Activated CD8-positive, alpha-beta memory T cell treated with anti-CD3 and anti-CD28 coated beads, Interleukin-2, amount 10 ng/mL, durations not matched to agents 7 days and 5 days (primary cell): Measurements from ENCODE around the gene EFTUD2. TPM values are rescaled to one million over a fixed set of nuclear protein-coding genes. Genes with fewer than 3 reads are reported as not detected.
A peak's percentile ranks its signal among the peaks of the same experiment; 100 is the strongest.

Source experiments
- ATAC-seq: fragments of 150-1000 bp; cut with Tn5 transposase; one replicate; pipeline ENCODE4 v1.10.0; 2021; ENCODE audit warnings: moderate library complexity
- CTCF ChIA-PET: fragments of 350-600 bp; sonication (Branson Sonifier 250); formaldehyde crosslinking; loops from one replicate; lab custom pipeline; 2021; ENCODE audit warnings: antibody characterized with exemption; lab: Charles Lee
- DNase-seq: peaks from one replicate; pipeline ENCODE4 v3.0.0-alpha.2; 2020
- H3K27ac Mint-ChIP-seq: one replicate; pipeline ENCODE4 v1.8.0; 2021; ENCODE audit warnings: mild to moderate bottlenecking, mixed read lengths
- H3K27me3 Mint-ChIP-seq: one replicate; pipeline ENCODE4 v1.8.0; 2021; ENCODE audit warnings: mixed read lengths
- H3K36me3 Mint-ChIP-seq: one replicate; pipeline ENCODE4 v1.8.0; 2021; ENCODE audit warnings: mild to moderate bottlenecking, mixed read lengths
- H3K4me1 Mint-ChIP-seq: one replicate; pipeline ENCODE4 v1.8.0; 2021; ENCODE audit warnings: mixed read lengths
- H3K4me3 Mint-ChIP-seq: one replicate; pipeline ENCODE4 v1.8.0; 2021; ENCODE audit warnings: mild to moderate bottlenecking, moderate library complexity, mixed read lengths
- H3K9me3 Mint-ChIP-seq: one replicate; pipeline ENCODE4 v1.8.0; 2022; ENCODE audit warnings: low read depth, mixed read lengths
- total RNA-seq, 2 experiments: library from RNA; stranded (reverse); gene quantifications; one replicate each; pipeline ENCODE4 v1.2.3, GENCODE V29; 2021

Gene EFTUD2
- total RNA-seq, 2 experiments from 2014 or later = 134 to 178 TPM

DNA sequence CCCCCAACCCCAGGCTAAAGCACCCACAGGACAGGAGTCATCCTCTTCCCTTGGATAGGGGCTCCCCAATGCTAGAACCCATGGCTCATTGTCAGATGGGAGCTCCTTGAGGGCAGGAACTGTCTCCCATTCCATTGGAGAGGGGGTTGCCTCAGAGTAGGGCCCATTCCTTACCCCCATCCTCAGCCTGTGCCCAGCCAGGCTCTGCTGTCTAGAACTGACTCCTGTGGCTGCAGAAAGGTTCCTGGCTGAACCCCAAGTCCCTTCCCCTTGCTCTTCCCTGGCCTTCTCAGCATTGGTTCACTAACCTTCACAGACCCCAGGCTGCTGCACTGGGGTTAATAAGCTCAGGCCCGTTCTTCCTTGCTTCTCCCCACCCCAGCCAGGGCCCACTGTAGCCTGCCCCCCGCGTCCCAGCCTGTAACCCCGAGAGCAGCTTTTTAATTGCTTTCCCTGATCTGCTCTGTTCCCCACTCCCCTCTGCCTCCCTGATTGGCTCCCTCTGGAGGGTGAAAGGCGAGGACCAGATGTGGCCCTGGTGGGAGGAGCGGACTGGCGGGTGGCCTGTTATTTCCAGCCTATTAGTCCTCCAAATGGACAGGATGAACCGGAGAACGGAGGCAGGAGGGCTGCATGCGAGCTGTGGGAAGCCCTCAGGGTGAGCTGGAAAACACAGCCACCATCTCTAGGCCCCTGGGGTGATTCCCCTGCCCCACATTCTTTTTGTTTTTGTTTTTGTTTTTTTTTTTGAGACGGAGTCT, 22.1 kb upstream of the EFTUD2 start:
- Mint-ChIP-seq H3K4me3 (no peak overlapping the region), H3K4me1 (peaks cover 4% of the 10 kb centered on the region), H3K36me3 (peaks cover 4% of the 10 kb centered on the region), H3K27ac (no peak overlapping the region), H3K27me3 (peaks cover 26% of the 10 kb centered on the region), H3K9me3 (no peaks in the 10 kb centered on the region)
- ATAC-seq = no peak
- DNase-seq = no peak
- CTCF ChIA-PET = interaction anchor here (1.0 to 4.4 kb wide), 8 partner anchors 9 to 178 kb away, joined by 3 to 73 read pairs (median 14); partner anchors contain the start of gene EFTUD2

DNA sequence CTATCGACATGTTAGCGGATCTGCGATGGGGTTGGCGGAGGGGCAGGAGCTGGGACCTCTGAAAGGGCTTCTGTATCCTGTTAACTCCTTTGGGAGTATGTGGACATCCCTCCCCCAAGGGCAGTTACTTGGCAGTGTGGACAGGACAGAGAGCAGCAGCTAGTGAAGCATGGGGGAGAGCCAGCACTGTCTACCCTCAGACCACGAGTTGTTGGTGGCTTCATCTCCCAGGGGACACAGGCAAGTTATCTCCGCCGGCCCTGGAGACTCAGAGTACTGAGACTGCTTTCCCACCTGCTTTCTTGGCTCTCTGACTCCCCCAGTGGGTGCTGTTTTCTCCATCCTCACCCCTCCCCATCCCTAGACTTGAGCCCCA, 21.3 kb upstream of the EFTUD2 start:
- ATAC-seq (no peak), DNase-seq (no peak)
- no peaks in the 10 kb centered on the region for H3K9me3 Mint-ChIP-seq
- no peak overlapping the region for H3K27ac Mint-ChIP-seq
- H3K36me3 Mint-ChIP-seq = peaks cover 3% of the 10 kb centered on the region
- no peak overlapping the region for H3K4me3 Mint-ChIP-seq
- peaks cover 26% of the 10 kb centered on the region for H3K27me3 Mint-ChIP-seq
- peaks cover 4% of the 10 kb centered on the region for H3K4me1 Mint-ChIP-seq
- CTCF ChIA-PET = interaction anchor here (0.7 to 4.4 kb wide), 15 partner anchors 10 to 215 kb away, joined by 3 to 73 read pairs (median 5); partner anchors contain the start of genes ACBD4 and EFTUD2

DNA sequence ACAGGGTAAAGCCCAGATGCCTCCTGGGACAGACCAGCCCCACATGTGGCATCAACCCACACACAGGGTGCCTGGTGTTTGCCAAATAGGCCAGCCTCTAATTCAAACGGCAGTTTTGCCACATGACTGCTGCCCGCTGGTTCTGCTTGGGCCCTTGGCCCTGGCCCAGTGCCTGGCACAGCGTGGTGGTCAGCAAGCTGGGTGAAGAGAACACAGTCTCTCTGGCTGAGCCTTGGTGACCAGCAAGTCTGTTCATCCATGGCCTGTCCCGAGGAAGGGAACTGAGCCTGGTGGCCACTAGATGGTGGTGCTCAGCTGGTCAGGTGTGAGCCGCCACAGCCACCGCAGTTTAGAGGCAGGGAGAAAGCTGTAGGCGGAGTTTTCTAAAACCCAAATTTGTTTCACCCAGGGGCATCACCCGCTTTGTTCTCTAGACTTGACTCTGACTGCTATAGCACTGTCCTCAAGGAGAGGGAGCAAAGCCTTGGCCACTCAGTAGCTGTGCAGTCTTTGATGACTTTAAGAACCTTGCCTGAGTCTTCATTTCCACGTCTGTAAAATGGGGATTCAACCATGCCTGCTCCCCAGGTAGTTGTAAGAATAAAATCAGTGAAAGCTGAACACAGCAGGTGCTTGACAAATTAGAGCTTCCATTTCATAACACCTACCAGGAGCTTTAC, 20.8 kb upstream of the EFTUD2 start:
- Mint-ChIP-seq H3K9me3 (no peaks in the 10 kb centered on the region), H3K4me1 (peaks cover 4% of the 10 kb centered on the region), H3K4me3 (no peak overlapping the region), H3K27ac (no peak overlapping the region), H3K27me3 (peaks cover 26% of the 10 kb centered on the region), H3K36me3 (peaks cover 3% of the 10 kb centered on the region)
- ATAC-seq (peak; percentile 85), DNase-seq (peak; percentile 80)
- CTCF ChIA-PET = interaction anchor here (0.7 to 4.4 kb wide), 16 partner anchors 10 to 215 kb away, joined by 3 to 73 read pairs (median 4); partner anchors contain the start of genes ACBD4 and EFTUD2

- Mint-ChIP-seq H3K9me3 (no peaks in the 10 kb centered on the region), H3K27ac (no peak overlapping the region), H3K4me1 (peaks cover 4% of the 10 kb centered on the region), H3K4me3 (no peak overlapping the region), H3K36me3 (no peaks in the 10 kb centered on the region), H3K27me3 (peaks cover 26% of the 10 kb centered on the region)
- ATAC-seq (no peak), DNase-seq (no peak)
- CTCF ChIA-PET = interaction anchor here (1.0 to 4.4 kb wide), 10 partner anchors 9 to 216 kb away, joined by 3 to 73 read pairs (median 14); partner anchors contain the start of genes ACBD4 and EFTUD2
Measured at GRCh38 chr17:44919411-44919810, 20.2 kb upstream of the EFTUD2 start.

DNA sequence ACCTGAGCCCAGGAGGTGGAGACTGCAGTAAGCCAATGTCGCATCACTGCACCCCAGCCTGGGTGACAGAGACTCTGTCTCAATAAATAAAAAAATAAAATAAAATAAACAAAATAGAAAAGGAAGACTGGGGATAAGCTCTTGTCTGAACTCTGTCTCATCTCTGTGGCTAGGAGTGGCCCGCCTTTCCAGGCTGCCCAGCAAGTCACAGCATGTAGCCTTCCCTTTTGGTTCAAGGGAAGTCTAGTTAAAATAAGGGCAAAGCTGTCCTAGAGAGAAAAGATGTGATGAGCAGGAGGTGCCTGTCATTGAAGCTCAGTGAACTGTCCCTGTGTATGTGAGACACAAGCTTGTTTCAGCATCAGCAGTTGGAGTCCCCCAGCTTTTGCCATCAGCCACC, 18.8 kb upstream of the EFTUD2 start:
- DNase-seq = no peak
- Mint-ChIP-seq H3K36me3 (no peaks in the 10 kb centered on the region), H3K27me3 (peaks cover 32% of the 10 kb centered on the region), H3K4me1 (peaks cover 6% of the 10 kb centered on the region), H3K9me3 (no peaks in the 10 kb centered on the region), H3K27ac (no peak overlapping the region), H3K4me3 (no peak overlapping the region)
- CTCF ChIA-PET = interaction anchor here (1.5 to 4.4 kb wide), 6 partner anchors 8 to 217 kb away, joined by 4 to 26 read pairs (median 16); partner anchors contain the start of gene ACBD4
- no peak for ATAC-seq

DNA sequence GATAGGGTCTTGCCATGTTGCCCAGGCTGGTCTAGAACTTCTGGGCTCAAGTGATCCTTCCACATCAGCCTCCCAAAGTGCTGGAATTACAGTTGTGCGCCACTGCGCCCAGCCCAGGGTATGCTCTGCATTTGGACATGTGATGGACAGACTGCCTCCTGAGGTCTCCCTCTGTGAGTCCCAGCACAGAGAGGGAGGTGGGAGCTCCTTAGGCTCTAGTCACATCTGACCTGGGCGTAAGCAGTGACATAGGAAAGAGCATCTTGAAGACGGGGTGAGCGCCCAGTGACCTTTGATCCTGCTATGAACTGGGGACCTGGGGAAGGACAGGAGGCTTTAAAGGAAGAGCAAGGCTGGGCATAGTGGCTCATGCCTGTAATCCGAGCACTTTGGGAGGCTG, 18.2 kb upstream of the EFTUD2 start:
- no peaks in the 10 kb centered on the region for H3K9me3 Mint-ChIP-seq
- peaks cover 6% of the 10 kb centered on the region for H3K4me1 Mint-ChIP-seq
- no peak for ATAC-seq
- no peak overlapping the region for H3K4me3 Mint-ChIP-seq
- CTCF ChIA-PET = interaction anchor here (1.5 to 3.6 kb wide), 3 partner anchors 10 to 218 kb away, joined by 6 to 18 read pairs (median 14); partner anchors contain the start of gene ACBD4
- peaks cover 36% of the 10 kb centered on the region for H3K27me3 Mint-ChIP-seq
- no peaks in the 10 kb centered on the region for H3K36me3 Mint-ChIP-seq
- H3K27ac Mint-ChIP-seq = no peak overlapping the region
- no peak for DNase-seq

DNA sequence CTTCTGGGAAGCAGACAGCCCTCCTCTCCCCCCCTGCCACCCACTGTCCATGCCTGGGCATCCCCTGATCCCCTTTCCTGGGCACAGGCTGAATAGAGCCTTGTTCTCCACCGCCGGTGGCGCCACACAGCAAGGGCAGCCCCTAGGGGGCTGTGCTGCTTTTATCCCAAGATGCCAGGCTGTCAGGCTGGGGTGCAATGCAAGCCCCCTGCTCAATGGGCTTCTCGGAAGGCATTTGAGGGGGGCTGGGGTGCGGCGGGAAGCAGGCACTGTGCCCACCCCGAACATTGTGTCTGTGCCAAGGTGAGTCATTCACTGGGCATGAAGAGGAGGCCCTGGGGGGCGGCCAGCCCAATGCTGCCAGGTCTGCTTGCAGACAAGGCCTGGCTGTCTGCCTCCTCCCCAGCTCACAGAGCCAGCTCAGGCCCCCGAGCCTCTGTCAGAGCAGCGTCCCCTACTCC, 17.6 kb upstream of the EFTUD2 start:
- H3K4me3 Mint-ChIP-seq = no peak overlapping the region
- no peaks in the 10 kb centered on the region for H3K36me3 Mint-ChIP-seq
- DNase-seq (no peak), ATAC-seq (no peak)
- CTCF ChIA-PET = interaction anchor here (0.7 to 1.5 kb wide), 3 partner anchors 10 to 105 kb away, joined by 3 to 14 read pairs (median 6); no protein-coding TSS in a partner anchor
- H3K9me3 Mint-ChIP-seq = no peaks in the 10 kb centered on the region
- H3K27me3 Mint-ChIP-seq = peaks cover 38% of the 10 kb centered on the region
- peaks cover 6% of the 10 kb centered on the region for H3K4me1 Mint-ChIP-seq
- no peak overlapping the region for H3K27ac Mint-ChIP-seq

DNA sequence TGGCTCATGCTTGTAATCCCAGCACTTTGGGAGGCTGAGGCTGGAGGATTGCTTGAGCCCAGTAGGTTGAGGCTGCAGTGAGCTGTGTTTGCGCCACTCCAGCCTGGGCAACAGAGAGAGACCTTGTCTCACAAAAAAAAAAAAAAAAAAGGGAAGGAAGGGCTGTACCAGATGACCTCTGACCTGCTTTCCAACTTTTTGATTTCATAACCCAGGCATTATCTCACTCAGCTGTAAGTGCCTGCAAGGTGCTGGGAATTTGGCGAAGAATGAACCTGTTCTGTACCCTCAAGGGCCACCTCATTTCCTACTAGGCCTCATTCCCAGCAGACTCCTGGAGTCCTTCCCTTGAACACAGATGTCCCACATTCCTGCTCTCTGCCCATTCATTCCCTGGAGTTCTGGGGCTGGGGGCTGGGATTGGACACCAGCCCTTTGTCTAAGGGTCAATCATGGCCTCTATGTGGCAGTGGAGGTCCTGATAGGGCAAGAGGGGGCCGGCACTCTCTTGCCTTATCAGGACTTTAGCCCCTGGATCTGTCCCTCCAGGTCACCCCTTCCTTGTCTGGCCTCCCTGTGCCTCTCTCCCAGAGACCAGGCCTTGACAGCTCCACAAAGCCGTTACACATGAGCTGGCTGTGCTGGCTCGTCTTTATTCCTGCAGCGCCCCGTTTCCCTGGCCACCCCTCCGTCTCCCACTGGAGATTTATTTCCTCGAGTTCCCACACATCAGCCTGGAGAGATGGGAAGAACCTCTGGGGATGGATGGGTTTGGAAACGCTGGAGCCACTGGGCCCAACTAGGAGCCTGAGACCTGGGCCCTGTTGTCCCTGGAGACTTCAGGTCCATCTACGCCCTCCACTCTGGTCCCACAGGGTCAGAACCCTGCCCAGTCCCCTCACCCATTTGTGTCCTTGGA, 16.9 kb upstream of the EFTUD2 start:
- H3K27ac Mint-ChIP-seq = no peak overlapping the region
- peaks cover 7% of the 10 kb centered on the region for H3K4me1 Mint-ChIP-seq
- H3K9me3 Mint-ChIP-seq = no peaks in the 10 kb centered on the region
- H3K36me3 Mint-ChIP-seq = no peaks in the 10 kb centered on the region
- CTCF ChIA-PET = interaction anchor here (0.7 to 1.1 kb wide), 2 partner anchors 11 to 282 kb away, joined by 3 read pairs; no protein-coding TSS in a partner anchor
- no peak for DNase-seq
- H3K27me3 Mint-ChIP-seq = peaks cover 37% of the 10 kb centered on the region
- no peak for ATAC-seq
- no peak overlapping the region for H3K4me3 Mint-ChIP-seq

DNA sequence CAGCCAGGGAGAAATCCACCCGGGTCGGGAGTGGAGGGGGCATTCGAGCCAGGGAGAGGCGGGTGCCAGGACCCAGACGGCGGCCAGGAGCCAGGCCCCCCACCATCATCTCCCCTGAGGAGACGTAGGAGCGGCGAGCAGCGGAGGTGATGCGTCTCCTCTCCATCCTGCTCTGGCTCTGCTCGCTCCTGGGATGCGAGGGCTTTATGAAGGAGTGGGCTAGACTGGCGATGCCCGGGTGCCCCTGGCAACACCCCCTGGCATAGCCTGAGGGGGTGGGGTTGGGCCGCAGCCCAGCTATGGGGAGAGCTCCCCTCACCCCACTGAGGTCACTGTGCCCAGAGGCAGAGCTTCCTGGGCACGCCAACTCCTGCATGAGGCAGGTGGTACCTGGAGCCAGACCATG, 16.1 kb upstream of the EFTUD2 start, which contains the start of gene GFAP:
Gene GFAP (minus strand): TSS at position 180 of the 406 bp plus-strand sequence. CDS start 14 bp downstream, at position 166.
- ATAC-seq (no peak), DNase-seq (no peak)
- Mint-ChIP-seq H3K27ac (no peak within 1 kb of the TSS), H3K4me3 (no peak within 1 kb of the TSS), H3K36me3 (no peaks in the 10 kb centered on the region), H3K4me1 (peaks cover 12% of the 10 kb centered on the region), H3K27me3 (peaks cover 36% of the 10 kb centered on the region), H3K9me3 (no peaks in the 10 kb centered on the region)
- CTCF ChIA-PET = interaction anchor here (1.1 kb wide), 1 partner anchor 283 kb away, joined by 3 read pairs; no protein-coding TSS in a partner anchor

DNA sequence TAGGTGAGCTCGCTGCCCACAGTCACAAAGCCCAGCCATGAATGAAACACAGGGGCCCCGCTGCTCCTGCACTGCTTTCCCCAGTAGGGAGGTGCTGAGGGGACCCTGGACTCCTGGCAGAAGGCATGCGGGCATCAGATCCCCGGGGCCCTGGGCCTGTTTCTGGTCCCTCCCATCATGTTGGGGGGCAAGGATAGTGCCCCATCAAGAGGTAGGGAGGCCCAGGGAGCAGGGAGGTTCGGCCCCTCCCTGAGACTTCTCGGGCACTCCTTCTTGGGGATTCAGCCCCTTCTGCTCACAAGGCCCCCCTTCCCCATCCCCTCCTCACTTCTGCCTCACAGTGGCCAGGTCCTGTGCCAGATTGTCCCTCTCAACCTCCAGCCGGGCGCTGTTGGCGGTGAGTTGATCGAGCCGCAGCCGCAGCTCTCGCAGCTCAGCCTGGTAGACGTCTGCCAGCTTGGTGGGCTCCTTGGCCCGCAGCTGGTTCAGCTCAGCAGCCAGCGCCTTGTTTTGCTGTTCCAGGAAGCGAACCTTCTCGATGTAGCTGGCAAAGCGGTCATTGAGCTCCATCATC, 15.5 kb upstream of the EFTUD2 start:
- peaks cover 32% of the 10 kb centered on the region for H3K27me3 Mint-ChIP-seq
- H3K36me3 Mint-ChIP-seq = no peaks in the 10 kb centered on the region
- no peak for ATAC-seq
- H3K27ac Mint-ChIP-seq = no peak overlapping the region
- no peak for DNase-seq
- H3K4me3 Mint-ChIP-seq = no peak overlapping the region
- H3K4me1 Mint-ChIP-seq = peaks cover 14% of the 10 kb centered on the region
- CTCF ChIA-PET = interaction anchor here (5.8 kb wide), 1 partner anchor 107 kb away, joined by 38 read pairs; no protein-coding TSS in a partner anchor
- H3K9me3 Mint-ChIP-seq = no peaks in the 10 kb centered on the region

- ATAC-seq (no peak), DNase-seq (no peak)
- no peak overlapping the region for H3K27ac Mint-ChIP-seq
- H3K27me3 Mint-ChIP-seq = peaks cover 29% of the 10 kb centered on the region
- H3K9me3 Mint-ChIP-seq = no peaks in the 10 kb centered on the region
- H3K36me3 Mint-ChIP-seq = no peaks in the 10 kb centered on the region
- H3K4me1 Mint-ChIP-seq = peaks cover 15% of the 10 kb centered on the region
- CTCF ChIA-PET = interaction anchor here (5.8 kb wide), 1 partner anchor 107 kb away, joined by 38 read pairs; no protein-coding TSS in a partner anchor
- no peak overlapping the region for H3K4me3 Mint-ChIP-seq
Measured at GRCh38 chr17:44914148-44914547, 14.9 kb upstream of the EFTUD2 start.

DNA sequence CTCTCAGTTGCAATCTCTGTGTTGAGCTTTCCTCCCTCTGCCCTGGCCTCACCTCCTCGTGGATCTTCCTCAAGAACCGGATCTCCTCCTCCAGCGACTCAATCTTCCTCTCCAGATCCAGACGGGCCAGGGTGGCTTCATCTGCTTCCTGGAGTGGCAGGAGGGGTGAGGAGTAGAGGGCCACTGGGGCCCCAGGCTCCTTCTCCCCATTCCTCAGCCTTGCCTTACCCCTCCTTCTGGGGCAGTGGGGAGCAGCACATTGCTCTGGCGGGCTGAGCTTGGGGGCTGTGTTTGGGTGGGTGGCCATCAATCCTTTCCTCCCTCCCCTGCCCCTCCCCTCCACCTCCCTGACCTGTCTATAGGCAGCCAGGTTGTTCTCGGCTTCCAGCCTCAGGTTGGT, 14.4 kb upstream of the EFTUD2 start:
- DNase-seq = no peak
- H3K4me3 Mint-ChIP-seq = no peak overlapping the region
- H3K9me3 Mint-ChIP-seq = no peaks in the 10 kb centered on the region
- peaks cover 15% of the 10 kb centered on the region for H3K4me1 Mint-ChIP-seq
- CTCF ChIA-PET = interaction anchor here (5.8 kb wide), 1 partner anchor 108 kb away, joined by 38 read pairs; no protein-coding TSS in a partner anchor
- peaks cover 29% of the 10 kb centered on the region for H3K27me3 Mint-ChIP-seq
- no peak for ATAC-seq
- H3K27ac Mint-ChIP-seq = no peak overlapping the region
- H3K36me3 Mint-ChIP-seq = no peaks in the 10 kb centered on the region
